PFSK-1 (cell line): Measurements from ENCODE around the gene MAP2K5.

Experiments used
- FOXP2 ChIP-seq: optimal IDR thresholded peaks from 2 replicates; pipeline ENCODE3; 2011; ENCODE audit warnings: borderline replicate concordance, control low read depth, inconsistent platforms; ENCODE audit not compliant: insufficient read depth; ENCODE audit errors: extremely low read length, extremely low read depth
- POLR2AphosphoS5 ChIP-seq: IDR thresholded peaks from 2 replicates; pipeline ENCODE4 v1.6.1; 2012; ENCODE audit warnings: low read depth, mild to moderate bottlenecking, control low read depth, low read length, moderate library complexity
- SIN3A ChIP-seq: IDR thresholded peaks from 2 replicates; pipeline ENCODE4 v1.6.1; 2012; ENCODE audit warnings: mild to moderate bottlenecking, low read length, moderate library complexity, borderline replicate concordance; ENCODE audit not compliant: insufficient read depth
- TAF1 ChIP-seq: IDR thresholded peaks from 2 replicates; pipeline ENCODE4 v1.6.1; 2012; ENCODE audit warnings: low read length, control low read depth, borderline replicate concordance; ENCODE audit not compliant: insufficient read depth
- TF ChIP-seq, protein P1 (sequence below), 2 experiments: IDR thresholded peaks; 2 replicates each; pipeline versions ENCODE4 v1.6.1 to v1.8.0; 2011 to 2012; ENCODE audit warnings: low read depth in 2 of 2, low read length in 2 of 2, control low read depth in 1 of 2, inconsistent platforms in 1 of 2, mild to moderate bottlenecking in 1 of 2, moderate library complexity in 1 of 2; ENCODE audit not compliant: insufficient read depth in 1 of 2

MAP2K5 gene

DNA sequence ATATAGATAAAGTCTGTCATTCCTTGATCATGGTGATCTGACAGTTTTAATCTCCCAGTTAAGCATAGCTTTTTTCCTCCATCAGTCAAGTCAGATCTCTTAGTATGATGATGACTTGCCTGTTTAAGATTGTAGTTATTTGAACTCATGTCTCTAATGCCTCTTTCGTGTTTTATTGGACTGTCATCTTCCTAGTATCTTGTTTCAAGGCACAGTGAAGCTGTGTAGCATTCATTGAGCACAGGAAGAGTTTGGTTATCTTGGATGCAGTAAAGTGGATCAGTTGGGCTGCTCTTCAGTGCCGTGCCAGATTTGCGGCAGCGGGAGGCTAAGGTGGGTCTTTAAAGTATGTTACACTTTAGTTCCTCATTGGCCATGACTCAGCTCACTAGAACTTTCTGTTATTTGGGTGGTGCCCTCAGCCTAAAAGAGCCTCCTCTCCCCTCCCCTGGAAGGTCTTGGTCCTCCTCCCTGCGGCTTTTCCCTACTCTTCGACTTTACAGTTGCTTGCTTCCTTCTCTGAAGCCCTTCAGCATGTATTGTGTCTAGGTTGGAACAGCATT, 237.1 kb downstream of the MAP2K5 start:
- TF ChIP-seq POLR2AphosphoS5 (no peak), TAF1 (no peak), SIN3A (no peak), FOXP2 (no peak)
- TF ChIP-seq, protein P1, sequence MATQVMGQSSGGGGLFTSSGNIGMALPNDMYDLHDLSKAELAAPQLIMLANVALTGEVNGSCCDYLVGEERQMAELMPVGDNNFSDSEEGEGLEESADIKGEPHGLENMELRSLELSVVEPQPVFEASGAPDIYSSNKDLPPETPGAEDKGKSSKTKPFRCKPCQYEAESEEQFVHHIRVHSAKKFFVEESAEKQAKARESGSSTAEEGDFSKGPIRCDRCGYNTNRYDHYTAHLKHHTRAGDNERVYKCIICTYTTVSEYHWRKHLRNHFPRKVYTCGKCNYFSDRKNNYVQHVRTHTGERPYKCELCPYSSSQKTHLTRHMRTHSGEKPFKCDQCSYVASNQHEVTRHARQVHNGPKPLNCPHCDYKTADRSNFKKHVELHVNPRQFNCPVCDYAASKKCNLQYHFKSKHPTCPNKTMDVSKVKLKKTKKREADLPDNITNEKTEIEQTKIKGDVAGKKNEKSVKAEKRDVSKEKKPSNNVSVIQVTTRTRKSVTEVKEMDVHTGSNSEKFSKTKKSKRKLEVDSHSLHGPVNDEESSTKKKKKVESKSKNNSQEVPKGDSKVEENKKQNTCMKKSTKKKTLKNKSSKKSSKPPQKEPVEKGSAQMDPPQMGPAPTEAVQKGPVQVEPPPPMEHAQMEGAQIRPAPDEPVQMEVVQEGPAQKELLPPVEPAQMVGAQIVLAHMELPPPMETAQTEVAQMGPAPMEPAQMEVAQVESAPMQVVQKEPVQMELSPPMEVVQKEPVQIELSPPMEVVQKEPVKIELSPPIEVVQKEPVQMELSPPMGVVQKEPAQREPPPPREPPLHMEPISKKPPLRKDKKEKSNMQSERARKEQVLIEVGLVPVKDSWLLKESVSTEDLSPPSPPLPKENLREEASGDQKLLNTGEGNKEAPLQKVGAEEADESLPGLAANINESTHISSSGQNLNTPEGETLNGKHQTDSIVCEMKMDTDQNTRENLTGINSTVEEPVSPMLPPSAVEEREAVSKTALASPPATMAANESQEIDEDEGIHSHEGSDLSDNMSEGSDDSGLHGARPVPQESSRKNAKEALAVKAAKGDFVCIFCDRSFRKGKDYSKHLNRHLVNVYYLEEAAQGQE (IDR thresholded peaks at IDR 0.05; ENCODE audit: insufficient read depth in 1 of 2, low read depth in 2 of 2, low read length in 2 of 2): no peak

DNA sequence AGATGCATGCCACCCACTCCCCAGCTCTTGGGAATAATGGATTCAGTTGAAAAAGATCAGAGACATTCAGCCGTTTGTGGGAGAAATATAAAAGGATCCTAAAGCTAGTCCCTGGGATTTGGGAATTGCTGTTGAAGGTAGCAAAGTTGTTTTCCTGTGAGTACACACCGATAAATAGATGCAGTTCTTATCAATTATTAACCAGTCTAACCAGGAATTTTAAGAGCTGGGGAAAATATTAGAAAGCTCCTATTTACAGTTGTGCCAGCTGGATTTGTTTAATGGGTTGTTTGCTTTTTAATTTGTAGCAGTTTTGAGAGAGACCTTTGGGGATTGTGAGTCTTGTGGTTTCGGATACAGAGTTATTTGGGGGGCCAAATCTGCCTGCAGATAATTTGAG, 238.6 kb downstream of the MAP2K5 start:
- TF ChIP-seq TAF1 (no peak), SIN3A (no peak), POLR2AphosphoS5 (no peak), FOXP2 (no peak)
- TF ChIP-seq, protein P1 (IDR thresholded peaks at IDR 0.05; ENCODE audit: insufficient read depth in 1 of 2, low read depth in 2 of 2, low read length in 2 of 2): no peak

DNA sequence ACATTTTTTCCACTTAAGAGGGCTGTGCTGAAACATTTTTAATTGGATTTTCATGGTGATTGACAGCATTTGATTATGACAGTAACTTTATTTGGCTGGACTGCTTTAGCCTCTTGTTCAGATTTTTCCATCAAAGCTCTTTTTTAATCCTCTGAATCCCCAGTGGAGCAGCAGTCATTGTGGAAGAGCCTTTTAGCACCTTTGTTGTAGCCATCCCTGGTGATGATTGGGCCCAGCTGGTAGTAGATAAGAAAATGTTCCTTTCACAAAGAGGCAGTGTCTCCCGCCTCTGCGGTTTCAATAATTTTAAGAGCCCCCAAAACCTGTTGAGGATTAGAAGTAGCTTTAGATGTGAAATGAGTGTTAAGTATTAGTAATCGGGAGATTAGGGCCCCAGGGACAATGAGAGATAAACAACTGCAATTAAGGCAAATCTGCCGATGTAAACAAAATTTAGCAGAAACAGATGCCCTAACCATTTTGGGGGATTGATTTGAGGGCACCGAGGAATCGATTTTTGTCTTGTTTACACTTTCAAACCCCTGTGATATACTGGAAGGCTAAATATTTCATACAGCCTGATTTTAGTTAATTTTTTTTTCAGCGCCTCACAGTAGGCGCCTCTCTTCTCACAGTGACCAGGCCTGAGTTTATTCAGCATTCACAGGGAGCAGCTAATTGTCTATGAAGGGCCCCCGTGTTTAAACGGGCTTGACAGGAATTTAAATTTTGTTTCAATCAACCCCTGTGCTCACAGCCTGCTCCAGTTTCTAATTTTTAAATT, 239.6 kb downstream of the MAP2K5 start:
- TF ChIP-seq SIN3A (no peak), POLR2AphosphoS5 (no peak), FOXP2 (no peak)
- TF ChIP-seq, protein P1 (IDR thresholded peaks at IDR 0.05; ENCODE audit: insufficient read depth in 1 of 2, low read depth in 2 of 2, low read length in 2 of 2): no peak

DNA sequence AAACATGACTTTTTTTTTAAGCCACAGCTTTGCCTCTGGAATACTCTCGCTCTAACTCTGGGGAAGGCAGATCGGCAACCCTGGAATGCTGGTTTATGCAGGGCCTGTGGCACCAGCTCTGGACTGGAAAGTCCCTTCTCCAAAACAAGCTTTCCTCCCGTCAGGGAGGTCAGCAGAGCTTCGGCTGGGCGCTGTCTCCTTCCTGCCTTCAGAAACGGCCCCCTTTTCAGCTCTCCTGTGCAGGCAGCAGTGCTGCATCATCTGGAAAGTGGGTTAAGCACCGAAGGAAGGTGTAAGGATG, 240.1 kb downstream of the MAP2K5 start:
- TF ChIP-seq SIN3A (no peak), TAF1 (no peak), FOXP2 (no peak)
- TF ChIP-seq, protein P1 (IDR thresholded peaks at IDR 0.05; ENCODE audit: insufficient read depth in 1 of 2, low read depth in 2 of 2, low read length in 2 of 2): no peak

DNA sequence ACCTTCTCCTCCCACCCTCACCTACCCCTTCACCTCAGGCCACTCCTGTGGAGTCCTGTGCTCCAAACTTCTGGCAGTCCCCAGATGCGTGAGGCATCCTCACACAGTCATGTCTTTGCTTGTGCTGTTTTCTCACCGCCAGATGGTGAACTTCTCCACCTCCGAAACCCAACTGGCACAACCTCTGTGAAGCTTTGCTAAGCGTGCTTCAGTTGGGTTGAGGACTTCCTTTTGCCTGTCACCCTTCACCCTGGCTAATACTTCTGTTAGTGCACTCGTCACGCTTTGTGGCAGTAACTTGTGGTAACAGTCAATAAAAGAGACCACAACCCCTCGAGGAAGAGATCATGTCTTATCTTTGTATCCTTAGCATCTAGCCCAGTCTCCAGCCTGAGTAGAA, 240.8 kb downstream of the MAP2K5 start:
- TF ChIP-seq TAF1 (no peak), FOXP2 (no peak)
- TF ChIP-seq, protein P1 (IDR thresholded peaks at IDR 0.05; ENCODE audit: insufficient read depth in 1 of 2, low read depth in 2 of 2, low read length in 2 of 2): no peak
